ENCODE results near the gene DCDC2. TPM values are rescaled to one million over a fixed set of nuclear protein-coding genes. Genes with fewer than 3 reads are reported as not detected.

DCDC2 gene
- total RNA-seq, 2 donors from 2014 or later = 0.15 TPM; not detected in 1

DNA sequence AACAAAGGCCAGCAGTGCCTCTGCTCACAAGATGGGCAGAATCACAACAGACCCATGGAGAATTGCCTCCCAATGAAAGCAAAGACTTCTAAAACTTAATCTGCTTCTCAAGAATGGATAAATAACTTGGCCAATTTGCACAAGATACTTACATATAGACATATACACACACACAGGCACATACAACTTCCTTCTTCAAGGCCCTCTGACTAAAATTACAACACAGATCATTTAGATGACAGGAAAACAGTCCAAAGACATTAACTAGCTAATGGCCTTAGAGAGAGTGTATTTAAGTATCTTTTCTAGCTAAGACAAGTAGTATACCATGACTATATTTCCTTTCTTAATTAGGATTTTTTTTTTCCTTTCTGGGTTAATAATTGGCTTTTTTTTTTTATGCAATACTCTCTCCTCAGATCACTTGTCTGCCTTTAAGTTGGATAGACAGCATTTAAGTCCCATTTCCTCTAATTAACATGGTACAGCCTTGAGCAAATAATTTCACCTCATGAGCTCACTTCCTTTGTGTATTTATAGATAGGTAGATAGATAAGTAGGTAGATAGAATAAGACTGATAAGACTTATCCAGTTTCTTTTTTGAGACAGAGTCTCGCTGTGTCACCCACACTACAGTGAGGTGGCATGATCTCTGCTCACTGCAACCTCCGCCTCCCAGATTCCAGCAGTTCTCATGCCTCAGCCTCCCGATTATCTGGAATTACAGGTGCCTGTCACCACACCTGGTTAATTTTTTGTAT, 161.8 kb downstream of the DCDC2 start:
- no peak for DNase-seq
- no peak for ATAC-seq
- no peaks in the 10 kb centered on the region for H3K9me3 ChIP-seq (ENCODE audit: control insufficient read depth, low read length, poor library complexity, severe bottlenecking)
- Mint-ChIP-seq H3K36me3 (ENCODE audit: low read depth) (peaks cover 2% of the 10 kb centered on the region), H3K27me3 (peaks cover 50% of the 10 kb centered on the region), H3K27ac (no peak overlapping the region), H3K4me1 (no peaks in the 10 kb centered on the region), H3K4me3 (no peak overlapping the region)

DNA sequence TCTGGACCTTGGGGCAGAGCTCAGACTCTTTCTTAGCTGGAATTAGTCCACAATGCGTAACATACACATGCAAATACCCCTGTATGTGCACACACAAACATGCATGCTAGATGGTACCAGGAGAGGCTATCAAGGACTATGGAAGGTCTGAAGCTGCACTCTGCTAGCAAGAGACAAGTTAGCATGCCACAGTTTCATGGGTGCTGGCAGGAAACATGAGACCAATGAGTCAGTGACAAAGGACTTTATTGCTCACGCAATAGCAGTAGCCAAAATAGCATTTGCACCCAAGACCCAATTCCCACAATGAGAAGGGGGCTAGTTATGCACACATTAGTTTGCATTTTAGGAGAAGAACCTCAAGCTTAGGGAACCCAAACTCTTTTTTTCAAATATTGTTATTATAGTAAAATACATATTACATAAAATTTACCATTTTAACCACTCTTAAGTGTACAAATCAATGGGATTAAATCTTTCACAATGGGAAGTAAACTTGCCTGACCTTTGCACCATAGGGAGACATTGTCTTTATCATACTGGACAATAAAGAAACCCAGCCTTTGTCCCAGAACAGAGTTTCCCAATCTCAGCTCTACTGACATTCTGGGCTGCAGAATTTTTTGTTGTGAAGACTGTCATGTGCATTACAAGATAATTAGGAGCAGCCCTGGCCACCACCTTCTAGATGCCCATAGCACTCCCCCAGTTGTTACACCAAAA, 162.7 kb downstream of the DCDC2 start:
- H3K36me3 Mint-ChIP-seq (ENCODE audit: low read depth) = peaks cover 2% of the 10 kb centered on the region
- peaks cover 51% of the 10 kb centered on the region for H3K27me3 Mint-ChIP-seq
- no peak overlapping the region for H3K27ac Mint-ChIP-seq
- no peak for ATAC-seq
- H3K4me3 Mint-ChIP-seq = no peak overlapping the region
- no peaks in the 10 kb centered on the region for H3K4me1 Mint-ChIP-seq
- DNase-seq = no peak
- H3K9me3 ChIP-seq (ENCODE audit: control insufficient read depth, low read length, poor library complexity, severe bottlenecking) = no peaks in the 10 kb centered on the region

- no peak for DNase-seq
- Mint-ChIP-seq H3K27ac (no peak overlapping the region), H3K4me3 (no peak overlapping the region), H3K36me3 (ENCODE audit: low read depth) (no peaks in the 10 kb centered on the region), H3K4me1 (no peaks in the 10 kb centered on the region), H3K27me3 (peaks cover 52% of the 10 kb centered on the region)
- ATAC-seq = no peak
- H3K9me3 ChIP-seq (ENCODE audit: control insufficient read depth, low read length, poor library complexity, severe bottlenecking) = no peaks in the 10 kb centered on the region
Observed at GRCh38 chr6:24193364-24193763, 164.5 kb downstream of the DCDC2 start.

GRCh38 chr6:24191346-24191745, 166.5 kb downstream of the DCDC2 start:
- Mint-ChIP-seq H3K4me3 (no peak overlapping the region), H3K36me3 (ENCODE audit: low read depth) (no peaks in the 10 kb centered on the region), H3K27me3 (peaks cover 38% of the 10 kb centered on the region), H3K27ac (no peak overlapping the region), H3K4me1 (no peaks in the 10 kb centered on the region)
- no peaks in the 10 kb centered on the region for H3K9me3 ChIP-seq (ENCODE audit: control insufficient read depth, low read length, poor library complexity, severe bottlenecking)
- no peak for ATAC-seq
- no peak for DNase-seq

- H3K9me3 ChIP-seq (ENCODE audit: control insufficient read depth, low read length, poor library complexity, severe bottlenecking) = no peaks in the 10 kb centered on the region
- Mint-ChIP-seq H3K36me3 (ENCODE audit: low read depth) (no peaks in the 10 kb centered on the region), H3K27me3 (peaks cover 23% of the 10 kb centered on the region), H3K4me3 (no peak overlapping the region), H3K27ac (no peak overlapping the region), H3K4me1 (no peaks in the 10 kb centered on the region)
- ATAC-seq = no peak
- DNase-seq = no peak
Observed at GRCh38 chr6:24188578-24189080, 169.2 kb downstream of the DCDC2 start.

GRCh38 chr6:24187965-24188577, 169.8 kb downstream of the DCDC2 start:
- ATAC-seq (no peak), DNase-seq (no peak)
- Mint-ChIP-seq H3K36me3 (ENCODE audit: low read depth) (no peaks in the 10 kb centered on the region), H3K4me3 (no peak overlapping the region), H3K27ac (no peak overlapping the region), H3K4me1 (no peaks in the 10 kb centered on the region), H3K27me3 (peaks cover 20% of the 10 kb centered on the region)
- H3K9me3 ChIP-seq (ENCODE audit: control insufficient read depth, low read length, poor library complexity, severe bottlenecking) = no peaks in the 10 kb centered on the region

GRCh38 chr6:24186349-24186748, 171.5 kb downstream of the DCDC2 start:
- ATAC-seq = no peak
- no peak overlapping the region for H3K4me3 Mint-ChIP-seq
- peaks cover 16% of the 10 kb centered on the region for H3K27me3 Mint-ChIP-seq
- H3K9me3 ChIP-seq (ENCODE audit: control insufficient read depth, low read length, poor library complexity, severe bottlenecking) = no peaks in the 10 kb centered on the region
- no peaks in the 10 kb centered on the region for H3K4me1 Mint-ChIP-seq
- DNase-seq = no peak
- no peak overlapping the region for H3K27ac Mint-ChIP-seq
- no peaks in the 10 kb centered on the region for H3K36me3 Mint-ChIP-seq (ENCODE audit: low read depth)

- Mint-ChIP-seq H3K4me1 (no peaks in the 10 kb centered on the region), H3K4me3 (no peak overlapping the region), H3K27ac (no peak overlapping the region), H3K27me3 (peaks cover 1% of the 10 kb centered on the region), H3K36me3 (ENCODE audit: low read depth) (no peaks in the 10 kb centered on the region)
- no peak for DNase-seq
- H3K9me3 ChIP-seq (ENCODE audit: control insufficient read depth, low read length, poor library complexity, severe bottlenecking) = no peaks in the 10 kb centered on the region
- no peak for ATAC-seq
Observed at GRCh38 chr6:24183584-24183983, 174.3 kb downstream of the DCDC2 start.

- no peaks in the 10 kb centered on the region for H3K36me3 Mint-ChIP-seq (ENCODE audit: low read depth)
- DNase-seq = no peak
- H3K27me3 Mint-ChIP-seq = peaks cover 16% of the 10 kb centered on the region
- no peak overlapping the region for H3K4me3 Mint-ChIP-seq
- no peaks in the 10 kb centered on the region for H3K4me1 Mint-ChIP-seq
- H3K27ac Mint-ChIP-seq = no peak overlapping the region
- H3K9me3 ChIP-seq (ENCODE audit: control insufficient read depth, low read length, poor library complexity, severe bottlenecking) = no peaks in the 10 kb centered on the region
- ATAC-seq = no peak
Observed at GRCh38 chr6:24157886-24158285, 200.0 kb downstream of the DCDC2 start.

- ATAC-seq (no peak), DNase-seq (no peak)
- no peaks in the 10 kb centered on the region for H3K9me3 ChIP-seq (ENCODE audit: control insufficient read depth, low read length, poor library complexity, severe bottlenecking)
- H3K4me3 Mint-ChIP-seq = no peak overlapping the region
- peaks cover 15% of the 10 kb centered on the region for H3K27me3 Mint-ChIP-seq
- no peaks in the 10 kb centered on the region for H3K4me1 Mint-ChIP-seq
- H3K36me3 Mint-ChIP-seq (ENCODE audit: low read depth) = no peaks in the 10 kb centered on the region
- no peak overlapping the region for H3K27ac Mint-ChIP-seq
Observed at GRCh38 chr6:24154121-24154520, 203.7 kb downstream of the DCDC2 start.

DNA sequence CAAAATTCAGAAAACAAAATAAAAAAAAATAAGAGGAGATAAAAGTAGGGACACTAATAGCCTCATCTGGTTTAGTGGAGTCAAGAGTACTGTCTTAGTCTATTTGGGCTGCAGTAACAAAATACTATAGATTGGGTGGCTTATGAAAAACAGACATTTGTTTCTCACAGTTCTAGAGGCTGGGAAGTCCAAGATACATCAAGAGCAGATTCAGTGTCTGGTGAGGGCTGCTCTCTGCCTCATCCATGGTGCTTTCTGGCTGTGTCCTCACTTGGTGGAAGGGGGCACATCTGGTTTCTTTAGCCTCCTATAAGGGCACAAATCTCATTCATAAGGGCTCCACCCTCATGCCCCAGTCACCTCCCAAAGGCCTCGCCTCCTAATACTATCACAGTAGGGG, 205.8 kb downstream of the DCDC2 start:
- DNase-seq (no peak), ATAC-seq (no peak)
- Mint-ChIP-seq H3K27ac (no peak overlapping the region), H3K27me3 (peaks cover 25% of the 10 kb centered on the region), H3K4me1 (no peaks in the 10 kb centered on the region), H3K4me3 (no peak overlapping the region), H3K36me3 (ENCODE audit: low read depth) (no peaks in the 10 kb centered on the region)
- no peaks in the 10 kb centered on the region for H3K9me3 ChIP-seq (ENCODE audit: control insufficient read depth, low read length, poor library complexity, severe bottlenecking)

DNA sequence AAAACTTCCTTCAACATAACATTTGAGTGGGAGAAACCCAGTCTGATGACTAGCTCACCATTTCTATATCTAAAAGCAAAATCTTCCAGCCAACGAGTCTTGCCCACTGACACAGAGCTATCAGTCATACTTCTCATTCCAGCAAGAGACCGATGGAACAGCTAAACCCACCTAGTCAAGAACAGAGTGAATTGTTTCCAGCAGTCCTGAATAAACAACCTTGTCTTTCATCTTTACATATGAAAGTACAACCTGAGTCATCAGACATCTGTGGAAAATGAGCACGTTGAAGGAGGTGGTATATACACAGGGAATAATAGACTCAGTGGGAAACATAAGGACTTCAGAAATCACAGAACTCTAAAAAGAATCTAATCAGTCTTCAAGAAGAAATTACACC, 208.0 kb downstream of the DCDC2 start:
- no peak overlapping the region for H3K27ac Mint-ChIP-seq
- DNase-seq (no peak), ATAC-seq (no peak)
- H3K4me3 Mint-ChIP-seq = no peak overlapping the region
- H3K9me3 ChIP-seq (ENCODE audit: control insufficient read depth, low read length, poor library complexity, severe bottlenecking) = no peaks in the 10 kb centered on the region
- peaks cover 19% of the 10 kb centered on the region for H3K27me3 Mint-ChIP-seq
- no peaks in the 10 kb centered on the region for H3K36me3 Mint-ChIP-seq (ENCODE audit: low read depth)
- H3K4me1 Mint-ChIP-seq = no peaks in the 10 kb centered on the region

DNA sequence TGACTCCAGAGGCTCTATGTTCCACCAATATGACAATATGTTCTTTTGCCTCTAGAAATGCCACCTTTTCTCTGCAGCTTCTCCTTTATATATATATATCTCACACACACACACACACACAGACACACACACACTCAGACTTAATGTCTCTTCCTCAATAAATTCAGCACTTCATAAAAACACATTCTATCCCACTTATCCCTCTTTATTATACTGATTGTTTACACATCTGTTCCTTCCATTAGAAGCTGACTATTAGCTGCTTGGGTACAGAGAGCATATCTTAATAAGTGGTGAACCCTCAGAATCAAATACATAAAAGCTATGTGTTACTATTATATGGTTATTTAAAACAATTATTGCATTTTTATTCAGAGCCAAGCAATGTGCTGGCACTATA, 208.6 kb downstream of the DCDC2 start:
- no peak for ATAC-seq
- no peaks in the 10 kb centered on the region for H3K36me3 Mint-ChIP-seq (ENCODE audit: low read depth)
- H3K4me1 Mint-ChIP-seq = no peaks in the 10 kb centered on the region
- no peak overlapping the region for H3K27ac Mint-ChIP-seq
- H3K4me3 Mint-ChIP-seq = no peak overlapping the region
- H3K9me3 ChIP-seq (ENCODE audit: control insufficient read depth, low read length, poor library complexity, severe bottlenecking) = no peaks in the 10 kb centered on the region
- DNase-seq = no peak
- H3K27me3 Mint-ChIP-seq = peaks cover 19% of the 10 kb centered on the region
